ENCODE data around the gene FARP1. TPM values are rescaled to one million over a fixed set of nuclear protein-coding genes. Genes with fewer than 3 reads are reported as not detected.

The FARP1 gene
- total and polyA plus RNA-seq, 2 donors, result 5.8 to 7.5 TPM

DNA sequence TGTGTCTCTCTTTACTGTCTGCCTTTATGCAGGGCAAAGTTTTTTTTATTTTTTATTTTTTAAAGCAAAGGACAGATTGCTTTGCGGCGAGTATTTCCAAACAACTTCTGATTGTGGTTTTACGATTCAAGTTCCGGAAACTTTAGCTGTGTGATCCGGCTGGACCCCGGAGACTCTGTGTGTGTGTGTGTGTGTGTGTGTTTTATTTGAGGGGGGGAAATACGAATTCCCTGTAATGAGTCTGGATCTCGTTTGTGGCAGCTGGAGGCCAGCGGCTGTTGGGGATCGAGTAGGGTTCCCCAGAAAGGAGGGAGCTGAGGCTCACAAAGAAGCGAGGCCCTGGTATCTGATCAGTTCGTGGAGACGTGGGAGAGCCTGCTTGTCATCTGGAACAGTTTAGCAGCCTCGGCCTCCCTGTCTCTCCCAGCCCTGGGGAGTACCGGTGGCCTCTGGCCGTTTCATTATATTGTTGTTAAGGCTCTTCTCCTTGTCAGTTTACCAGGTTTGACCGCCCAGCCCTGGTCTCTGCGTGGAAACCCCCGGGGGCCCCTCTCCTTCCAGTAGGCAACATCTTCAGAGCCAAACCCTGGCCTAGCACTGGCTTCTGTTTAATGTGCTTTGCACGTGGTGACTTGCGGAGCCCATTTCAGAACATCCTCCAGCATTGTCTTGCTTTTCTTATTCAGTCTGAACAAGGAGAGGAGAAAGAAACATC is 1.3 kb downstream of the FARP1 start:
- peak overlapping the region in 1 of 2 donors; percentile 51 for H3K4me3 ChIP-seq (ENCODE audit: low read length in 2 of 2)
- H3K36me3 ChIP-seq (ENCODE audit: control insufficient read depth in 2 of 2, insufficient read depth in 2 of 2, low read length in 1 of 2), result no peaks in the 10 kb centered on the region
- peaks cover 45 to 73% of the 10 kb centered on the region in 2 donors for H3K27me3 ChIP-seq (ENCODE audit: control insufficient read depth in 2 of 2, insufficient read depth in 1 of 2, low read length in 1 of 2)
- H3K27ac ChIP-seq (ENCODE audit: low read depth in 1 of 2, low read length in 1 of 2), result no peak overlapping the region
- peaks cover 2 to 10% of the 10 kb centered on the region in 2 donors for H3K4me1 ChIP-seq (ENCODE audit: control insufficient read depth in 2 of 2, insufficient read depth in 2 of 2, low read length in 2 of 2)
- DNase-seq (ENCODE audit: low read depth in 6 of 9, low spot score in 9 of 9), result peak in 1 of 9 donors; percentile 21
- 18% methylated on average over 21 of the region's 21 CpGs for WGBS
- peaks cover 0 to 3% of the 10 kb centered on the region in 2 donors for H3K9me3 ChIP-seq (ENCODE audit: control insufficient read depth in 2 of 2, insufficient read depth in 1 of 2, low read length in 1 of 2)

DNA sequence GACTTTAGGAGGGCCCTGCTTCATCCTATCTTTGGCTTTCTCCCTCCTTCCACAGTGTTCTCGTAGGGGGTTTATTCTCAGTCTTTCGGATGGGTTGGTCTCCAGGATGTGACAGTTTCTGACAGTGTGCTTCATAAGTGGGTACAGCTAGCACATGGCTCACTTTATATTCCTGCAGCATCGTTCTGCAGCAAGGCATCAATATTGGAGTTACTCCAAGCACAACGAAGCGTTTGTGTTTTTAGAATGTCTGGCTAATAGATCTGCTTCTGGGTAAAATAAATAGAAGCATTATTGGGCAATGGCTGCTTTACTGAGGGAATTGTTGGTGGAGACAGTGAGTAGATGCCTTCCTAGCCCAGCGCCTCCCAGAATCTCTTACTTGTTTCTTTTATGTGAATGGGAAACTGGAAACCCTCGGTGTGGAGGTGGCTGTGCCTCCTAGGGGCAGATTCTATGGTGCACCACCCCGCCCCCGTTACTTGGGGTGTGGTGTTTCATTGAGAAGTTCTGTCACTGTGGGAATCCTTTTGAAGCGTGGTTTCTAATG is 2.0 kb downstream of the FARP1 start:
- H3K36me3 ChIP-seq (ENCODE audit: control insufficient read depth in 2 of 2, insufficient read depth in 2 of 2, low read length in 1 of 2), result no peaks in the 10 kb centered on the region
- H3K27me3 ChIP-seq (ENCODE audit: control insufficient read depth in 2 of 2, insufficient read depth in 1 of 2, low read length in 1 of 2), result peaks cover 45 to 70% of the 10 kb centered on the region in 2 donors
- no peak for DNase-seq (ENCODE audit: low read depth in 6 of 9, low spot score in 9 of 9)
- H3K9me3 ChIP-seq (ENCODE audit: control insufficient read depth in 2 of 2, insufficient read depth in 1 of 2, low read length in 1 of 2), result peaks cover 0 to 3% of the 10 kb centered on the region in 2 donors
- H3K27ac ChIP-seq (ENCODE audit: low read depth in 1 of 2, low read length in 1 of 2), result no peak overlapping the region
- 84% methylated on average over 10 of the region's 10 CpGs for WGBS
- no peak overlapping the region for H3K4me3 ChIP-seq (ENCODE audit: low read length in 2 of 2)
- peaks cover 2 to 10% of the 10 kb centered on the region in 2 donors for H3K4me1 ChIP-seq (ENCODE audit: control insufficient read depth in 2 of 2, insufficient read depth in 2 of 2, low read length in 2 of 2)

DNA sequence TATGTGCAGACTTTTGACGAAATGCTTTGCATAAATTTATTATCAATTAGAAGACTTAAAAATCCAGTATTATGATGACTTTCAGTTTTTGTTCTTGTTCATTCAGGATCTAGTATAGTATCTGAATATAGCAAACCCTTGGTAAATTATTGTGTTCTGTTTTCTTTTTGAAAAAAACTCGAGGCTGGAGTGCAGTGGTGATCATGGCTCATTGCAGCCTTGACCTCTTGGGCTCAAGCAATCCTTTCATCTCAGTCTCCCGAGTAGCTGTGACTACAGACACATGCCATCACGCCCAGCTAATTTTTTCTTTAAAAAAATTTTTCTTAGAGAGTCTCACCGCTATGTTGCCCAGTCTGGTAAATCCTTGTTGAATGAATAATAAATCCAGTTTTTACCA is 4.6 kb downstream of the FARP1 start:
- WGBS, result 88% methylated on average over 5 of the region's 5 CpGs

DNA sequence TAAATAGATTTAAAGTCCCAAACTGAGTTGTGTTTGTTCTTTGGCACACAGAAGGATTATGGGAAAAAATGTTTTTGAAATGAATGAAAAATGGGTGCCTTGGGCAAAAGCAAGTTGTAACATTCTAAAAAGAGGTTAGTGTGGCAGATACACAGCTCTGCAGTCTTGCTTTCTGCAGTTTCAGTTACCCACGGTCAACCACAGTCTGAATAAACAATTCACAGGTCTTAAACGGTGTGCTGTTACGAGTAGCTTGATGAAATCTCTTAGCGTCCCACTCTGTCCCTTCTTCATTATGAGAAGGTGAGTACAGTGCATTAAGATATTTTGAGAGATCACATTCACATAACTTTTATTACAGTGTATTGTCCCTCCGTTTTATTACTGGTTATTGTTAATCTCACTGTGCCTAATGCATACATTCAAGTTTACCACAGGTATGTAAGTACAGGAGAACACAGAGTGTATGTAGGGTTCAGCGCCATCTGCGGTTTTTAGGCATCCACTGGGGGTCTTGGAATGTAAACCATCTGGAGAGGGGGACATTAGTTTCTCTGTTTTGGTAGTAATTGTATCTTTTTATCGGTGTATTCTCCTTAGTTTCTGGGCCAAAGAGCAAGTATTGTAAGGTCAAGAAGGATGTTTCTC is 8.1 kb downstream of the FARP1 start:
- no peak for DNase-seq (ENCODE audit: low read depth in 6 of 9, low spot score in 9 of 9)
- Histone ChIP-seq H3K27me3 (ENCODE audit: control insufficient read depth in 2 of 2, insufficient read depth in 1 of 2, low read length in 1 of 2) (peaks cover 5 to 16% of the 10 kb centered on the region in 2 donors), H3K9me3 (ENCODE audit: control insufficient read depth in 2 of 2, insufficient read depth in 1 of 2, low read length in 1 of 2) (no peaks in the 10 kb centered on the region), H3K27ac (ENCODE audit: low read depth in 1 of 2, low read length in 1 of 2) (no peak overlapping the region), H3K4me3 (ENCODE audit: low read length in 2 of 2) (no peak overlapping the region), H3K4me1 (ENCODE audit: control insufficient read depth in 2 of 2, insufficient read depth in 2 of 2, low read length in 2 of 2) (no peaks in the 10 kb centered on the region), H3K36me3 (ENCODE audit: control insufficient read depth in 2 of 2, insufficient read depth in 2 of 2, low read length in 1 of 2) (no peaks in the 10 kb centered on the region)
- WGBS, result 95% methylated on average over 8 of the region's 8 CpGs

More for the DNA sequence above, 4.6 kb downstream of the FARP1 start:
- no peaks in the 10 kb centered on the region for H3K36me3 ChIP-seq (ENCODE audit: control insufficient read depth in 2 of 2, insufficient read depth in 2 of 2, low read length in 1 of 2)
- H3K27me3 ChIP-seq (ENCODE audit: control insufficient read depth in 2 of 2, insufficient read depth in 1 of 2, low read length in 1 of 2), result peaks cover 32 to 44% of the 10 kb centered on the region in 2 donors
- no peak for DNase-seq (ENCODE audit: low read depth in 6 of 9, low spot score in 9 of 9)
- peaks cover 0 to under 1% of the 10 kb centered on the region in 2 donors for H3K4me1 ChIP-seq (ENCODE audit: control insufficient read depth in 2 of 2, insufficient read depth in 2 of 2, low read length in 2 of 2)
- no peak overlapping the region for H3K27ac ChIP-seq (ENCODE audit: low read depth in 1 of 2, low read length in 1 of 2)
- H3K4me3 ChIP-seq (ENCODE audit: low read length in 2 of 2), result no peak overlapping the region
- H3K9me3 ChIP-seq (ENCODE audit: control insufficient read depth in 2 of 2, insufficient read depth in 1 of 2, low read length in 1 of 2), result no peaks in the 10 kb centered on the region

DNA sequence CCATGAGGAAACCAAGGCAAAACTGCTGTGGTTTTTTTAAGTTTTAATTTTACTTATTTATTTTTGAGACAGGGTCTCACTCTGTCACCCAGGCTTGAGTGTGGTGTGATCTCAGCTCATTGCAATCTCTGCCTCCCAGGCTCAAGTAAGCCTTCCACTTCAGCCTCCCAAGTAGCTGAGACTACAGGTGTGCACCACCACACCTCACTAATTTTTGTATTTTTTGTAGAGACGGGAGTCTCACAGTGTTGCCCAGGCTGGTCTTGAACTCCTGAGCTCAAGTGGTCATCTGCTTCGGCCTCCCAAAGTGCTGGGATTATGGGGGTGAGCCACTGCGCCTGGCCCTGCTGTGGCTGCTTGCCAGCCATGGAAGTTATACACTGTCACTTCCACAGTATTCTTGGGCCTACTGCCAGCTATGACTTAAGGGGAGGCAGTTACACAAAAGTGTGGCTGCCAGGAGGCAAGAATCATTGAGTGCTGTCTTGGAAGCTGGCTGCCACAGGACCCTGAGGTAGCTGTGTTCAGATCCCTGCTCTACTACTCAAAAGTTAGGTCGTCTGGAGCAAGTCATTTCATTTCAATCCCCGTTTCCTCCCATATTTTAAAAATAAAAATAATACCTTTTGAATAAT is 12.7 kb downstream of the FARP1 start:
- no peaks in the 10 kb centered on the region for H3K4me1 ChIP-seq (ENCODE audit: control insufficient read depth in 2 of 2, insufficient read depth in 2 of 2, low read length in 2 of 2)
- no peak overlapping the region for H3K4me3 ChIP-seq (ENCODE audit: low read length in 2 of 2)
- H3K9me3 ChIP-seq (ENCODE audit: control insufficient read depth in 2 of 2, insufficient read depth in 1 of 2, low read length in 1 of 2), result no peaks in the 10 kb centered on the region
- no peak overlapping the region for H3K27ac ChIP-seq (ENCODE audit: low read depth in 1 of 2, low read length in 1 of 2)
- 92% methylated on average over 5 of the region's 5 CpGs for WGBS
- DNase-seq (ENCODE audit: low read depth in 6 of 9, low spot score in 9 of 9), result no peak
- no peaks in the 10 kb centered on the region for H3K36me3 ChIP-seq (ENCODE audit: control insufficient read depth in 2 of 2, insufficient read depth in 2 of 2, low read length in 1 of 2)
- no peaks in the 10 kb centered on the region for H3K27me3 ChIP-seq (ENCODE audit: control insufficient read depth in 2 of 2, insufficient read depth in 1 of 2, low read length in 1 of 2)

DNA sequence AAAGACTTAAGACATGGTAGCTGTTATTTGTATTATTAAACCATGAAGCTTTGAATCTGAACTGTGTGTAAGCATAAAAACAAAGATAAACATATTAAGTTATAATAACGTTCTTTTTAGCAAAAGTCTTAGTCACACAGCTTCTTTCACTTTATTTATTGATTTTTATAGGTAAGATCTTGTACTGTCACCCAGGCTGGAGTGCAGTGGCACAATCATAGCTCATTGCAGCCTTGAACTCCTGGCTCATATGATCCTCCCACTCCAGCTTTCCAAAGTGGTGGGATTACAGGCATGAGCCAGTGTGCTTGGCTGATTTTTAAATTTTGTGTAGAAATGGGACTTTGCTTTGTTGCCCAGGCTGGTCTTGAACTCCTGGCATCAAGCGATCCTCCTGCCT is 13.4 kb downstream of the FARP1 start:
- H3K27ac ChIP-seq (ENCODE audit: low read depth in 1 of 2, low read length in 1 of 2), result no peak overlapping the region
- H3K4me3 ChIP-seq (ENCODE audit: low read length in 2 of 2), result no peak overlapping the region
- 90% methylated on average over 2 of the region's 2 CpGs for WGBS
- no peaks in the 10 kb centered on the region for H3K27me3 ChIP-seq (ENCODE audit: control insufficient read depth in 2 of 2, insufficient read depth in 1 of 2, low read length in 1 of 2)
- no peaks in the 10 kb centered on the region for H3K9me3 ChIP-seq (ENCODE audit: control insufficient read depth in 2 of 2, insufficient read depth in 1 of 2, low read length in 1 of 2)
- H3K4me1 ChIP-seq (ENCODE audit: control insufficient read depth in 2 of 2, insufficient read depth in 2 of 2, low read length in 2 of 2), result no peaks in the 10 kb centered on the region
- H3K36me3 ChIP-seq (ENCODE audit: control insufficient read depth in 2 of 2, insufficient read depth in 2 of 2, low read length in 1 of 2), result no peaks in the 10 kb centered on the region
- no peak for DNase-seq (ENCODE audit: low read depth in 6 of 9, low spot score in 9 of 9)

DNA sequence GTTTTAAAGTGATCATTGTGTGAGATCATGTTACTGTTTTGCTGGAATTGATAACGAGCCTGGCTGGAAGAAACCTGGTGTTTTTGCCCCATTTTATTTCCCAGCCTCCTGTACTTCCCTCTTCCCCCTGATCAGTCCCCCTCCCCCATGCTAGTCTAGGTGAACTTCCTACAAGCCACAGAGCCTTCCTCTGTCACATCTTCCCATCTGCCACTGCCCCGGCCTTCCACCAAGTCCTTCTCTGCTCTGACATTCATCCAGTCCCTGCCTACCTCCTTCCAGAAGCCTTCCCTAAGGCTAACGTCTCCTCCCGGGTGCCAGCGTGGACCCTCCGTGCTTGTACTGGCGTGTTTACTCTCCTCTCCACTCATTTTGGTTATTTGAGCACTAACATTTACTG is 14.3 kb downstream of the FARP1 start:
- no peaks in the 10 kb centered on the region for H3K4me1 ChIP-seq (ENCODE audit: control insufficient read depth in 2 of 2, insufficient read depth in 2 of 2, low read length in 2 of 2)
- H3K9me3 ChIP-seq (ENCODE audit: control insufficient read depth in 2 of 2, insufficient read depth in 1 of 2, low read length in 1 of 2), result no peaks in the 10 kb centered on the region
- no peak for DNase-seq (ENCODE audit: low read depth in 6 of 9, low spot score in 9 of 9)
- 77% methylated on average over 7 of the region's 7 CpGs for WGBS
- H3K36me3 ChIP-seq (ENCODE audit: control insufficient read depth in 2 of 2, insufficient read depth in 2 of 2, low read length in 1 of 2), result no peaks in the 10 kb centered on the region
- no peaks in the 10 kb centered on the region for H3K27me3 ChIP-seq (ENCODE audit: control insufficient read depth in 2 of 2, insufficient read depth in 1 of 2, low read length in 1 of 2)
- H3K27ac ChIP-seq (ENCODE audit: low read depth in 1 of 2, low read length in 1 of 2), result no peak overlapping the region
- H3K4me3 ChIP-seq (ENCODE audit: low read length in 2 of 2), result no peak overlapping the region

DNA sequence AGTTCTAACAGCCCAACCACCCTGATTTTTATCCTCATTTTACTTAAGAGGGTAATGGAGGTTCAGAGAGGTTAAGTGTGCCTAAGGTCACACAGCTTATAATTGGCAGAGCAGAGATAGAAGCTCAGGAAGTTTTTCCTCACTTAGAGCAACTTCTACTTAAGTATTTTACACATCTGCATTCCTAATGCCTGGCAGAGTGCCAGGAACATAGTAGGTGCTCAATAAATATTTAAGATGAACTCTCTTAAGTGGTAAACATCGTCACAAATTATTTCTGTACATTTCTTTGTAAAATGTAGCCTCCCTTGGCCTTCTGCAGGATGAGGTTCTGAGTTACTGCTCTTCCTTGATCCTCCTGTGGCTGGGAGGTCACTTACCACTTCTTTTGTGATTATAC is 14.7 kb downstream of the FARP1 start:
- H3K4me3 ChIP-seq (ENCODE audit: low read length in 2 of 2), result no peak overlapping the region
- no peaks in the 10 kb centered on the region for H3K4me1 ChIP-seq (ENCODE audit: control insufficient read depth in 2 of 2, insufficient read depth in 2 of 2, low read length in 2 of 2)
- no peak for DNase-seq (ENCODE audit: low read depth in 6 of 9, low spot score in 9 of 9)
- no peaks in the 10 kb centered on the region for H3K27me3 ChIP-seq (ENCODE audit: control insufficient read depth in 2 of 2, insufficient read depth in 1 of 2, low read length in 1 of 2)
- no peaks in the 10 kb centered on the region for H3K36me3 ChIP-seq (ENCODE audit: control insufficient read depth in 2 of 2, insufficient read depth in 2 of 2, low read length in 1 of 2)
- WGBS, result 94% methylated on average over 1 of the region's 1 CpG
- no peak overlapping the region for H3K27ac ChIP-seq (ENCODE audit: low read depth in 1 of 2, low read length in 1 of 2)
- no peaks in the 10 kb centered on the region for H3K9me3 ChIP-seq (ENCODE audit: control insufficient read depth in 2 of 2, insufficient read depth in 1 of 2, low read length in 1 of 2)

All from thymus (tissue), 11 donors.